ENCODE measurements around the gene CRNKL1. TPM values are rescaled to one million over a fixed set of nuclear protein-coding genes. Genes with fewer than 3 reads are reported as not detected.

Gene CRNKL1
- total and polyA plus RNA-seq, 2 donors (not counting 3 experiments of a cell fraction or from before 2014, with no cell fraction given): 4.9 to 22.3 TPM

- ChIA-PET POLR2A (no interaction called here), CTCF (interaction anchor here (0.7 to 4.3 kb wide), 6 partner anchors 10 to 510 kb away, joined by 3 to 53 read pairs (median 4); partner anchors contain the start of genes CFAP61 and CRNKL1)
- peaks cover 5 to 15% of the 10 kb centered on the region in 2 experiments for H3K27me3 ChIP-seq (ENCODE audit: control insufficient read depth in 2 of 2, insufficient read depth in 2 of 2, low read length in 2 of 2)
- H3K4me1 ChIP-seq (ENCODE audit: control insufficient read depth, extremely low read depth, insufficient read depth, low read length): no peaks in the 10 kb centered on the region
- dilution Hi-C loops (cut with MboI; ENCODE audit: extremely low pct_ligation_motif_present, low sequenced_read_pairs) (no loop called here), intact Hi-C loops (cut with micrococcal nuclease) (loop anchor here (1.0 to 10.0 kb wide), 4 partner anchors 51 to 511 kb away; no protein-coding TSS in a partner anchor)
- H2AFZ ChIP-seq (ENCODE audit: low read depth, low read length): no peak overlapping the region
- peak; percentile 72 for FAIRE-seq
- H3K9me3 ChIP-seq (replicated peaks; ENCODE audit: control insufficient read depth, insufficient read depth, low read length): no peaks in the 10 kb centered on the region
- H4K20me1 ChIP-seq (replicated peaks; ENCODE audit: control insufficient read depth, extremely low read depth, insufficient read depth, low read length): no peaks in the 10 kb centered on the region
- H3K79me2 ChIP-seq (ENCODE audit: control insufficient read depth, insufficient read depth, low read length): no peaks in the 10 kb centered on the region
- no peak overlapping the region for H3K4me3 ChIP-seq (replicated peaks in 1 of 3; ENCODE audit: insufficient read depth in 1 of 3, low read depth in 1 of 3, low read length in 3 of 3)
- no peaks in the 10 kb centered on the region for H3K9me1 ChIP-seq (replicated peaks; ENCODE audit: control insufficient read depth, extremely low read depth, insufficient read depth, low read length)
- no peak overlapping the region for H3K27ac ChIP-seq (ENCODE audit: insufficient read depth, low read depth, low read length)
- DNase-seq (ENCODE audit: low read depth, low spot score): peak; percentile 33
- peak overlapping the region; percentile 27 for H3K4me2 ChIP-seq (ENCODE audit: insufficient read depth, low read length)
- TF ChIP-seq MYC (IDR thresholded peaks at IDR 0.05; ENCODE audit: low read depth, low read length): no peak
- TF ChIP-seq POLR2A (IDR thresholded peaks at IDR 0.05; ENCODE audit: low read depth, low read length): no peak
- peak in 1 of 2 donors; percentile 13 for TF ChIP-seq CTCF (IDR thresholded peaks at IDR 0.05; ENCODE audit: extremely low read depth in 1 of 2, insufficient read depth in 1 of 2, low read depth in 1 of 2, low read length in 2 of 2)
- no peaks in the 10 kb centered on the region for H3K36me3 ChIP-seq (ENCODE audit: control insufficient read depth in 2 of 2, extremely low read depth in 1 of 2, insufficient read depth in 2 of 2, low read length in 2 of 2)
- H3K9ac ChIP-seq (replicated peaks; ENCODE audit: extremely low read depth, insufficient read depth, low read length): no peak overlapping the region
- BruUV-seq (replicated peaks): no TSS peak
Measured at GRCh38 chr20:20083807-20084206, 31.5 kb upstream of the CRNKL1 start.

- Histone ChIP-seq H3K27ac (ENCODE audit: insufficient read depth, low read depth, low read length) (no peak overlapping the region), H2AFZ (ENCODE audit: low read depth, low read length) (no peak overlapping the region), H3K36me3 (ENCODE audit: control insufficient read depth in 2 of 2, extremely low read depth in 1 of 2, insufficient read depth in 2 of 2, low read length in 2 of 2) (no peaks in the 10 kb centered on the region), H3K9me3 (replicated peaks; ENCODE audit: control insufficient read depth, insufficient read depth, low read length) (no peaks in the 10 kb centered on the region), H3K27me3 (ENCODE audit: control insufficient read depth in 2 of 2, insufficient read depth in 2 of 2, low read length in 2 of 2) (peaks cover 13 to 23% of the 10 kb centered on the region in 2 experiments), H3K9me1 (replicated peaks; ENCODE audit: control insufficient read depth, extremely low read depth, insufficient read depth, low read length) (no peaks in the 10 kb centered on the region), H3K4me2 (ENCODE audit: insufficient read depth, low read length) (no peak overlapping the region), H3K4me3 (replicated peaks in 1 of 3; ENCODE audit: insufficient read depth in 1 of 3, low read depth in 1 of 3, low read length in 3 of 3) (no peak overlapping the region), H4K20me1 (replicated peaks; ENCODE audit: control insufficient read depth, extremely low read depth, insufficient read depth, low read length) (no peaks in the 10 kb centered on the region), H3K9ac (replicated peaks; ENCODE audit: extremely low read depth, insufficient read depth, low read length) (no peak overlapping the region), H3K79me2 (ENCODE audit: control insufficient read depth, insufficient read depth, low read length) (no peaks in the 10 kb centered on the region), H3K4me1 (ENCODE audit: control insufficient read depth, extremely low read depth, insufficient read depth, low read length) (no peaks in the 10 kb centered on the region)
- intact Hi-C loops (cut with micrococcal nuclease) (no loop called here), dilution Hi-C loops (cut with MboI; ENCODE audit: extremely low pct_ligation_motif_present, low sequenced_read_pairs) (no loop called here)
- no TSS peak for BruUV-seq (replicated peaks)
- POLR2A ChIA-PET: no interaction called here
- FAIRE-seq: no peak
- TF ChIP-seq FOS (IDR thresholded peaks at IDR 0.05; ENCODE audit: borderline replicate concordance, insufficient read depth, low read length) (no peak), POLR2AphosphoS5 (IDR thresholded peaks at IDR 0.05; ENCODE audit: insufficient read depth, low read depth, low read length) (no peak), POLR2A (IDR thresholded peaks at IDR 0.05; ENCODE audit: low read depth, low read length) (no peak), CTCF (IDR thresholded peaks at IDR 0.05; ENCODE audit: extremely low read depth in 1 of 2, insufficient read depth in 1 of 2, low read depth in 1 of 2, low read length in 2 of 2) (no peak), GATA2 (IDR thresholded peaks at IDR 0.05; ENCODE audit: insufficient read depth, insufficient read length, low read depth, low read length) (no peak), MAX (IDR thresholded peaks at IDR 0.05; ENCODE audit: insufficient read depth, insufficient read length) (no peak), MYC (IDR thresholded peaks at IDR 0.05; ENCODE audit: low read depth, low read length) (no peak)
- DNase-seq (ENCODE audit: low read depth, low spot score): no peak
- CTCF ChIA-PET: interaction anchor here (0.8 kb wide), 1 partner anchor 26 kb away, joined by 3 read pairs; no protein-coding TSS in a partner anchor
Measured at GRCh38 chr20:20079102-20079784, 27.0 kb upstream of the CRNKL1 start.

All from endothelial cell of umbilical vein (primary cell).